Sigmoid colon (tissue), 7 donors: ENCODE measurements around the gene SART3. TPM values are rescaled to one million over a fixed set of nuclear protein-coding genes. Genes with fewer than 3 reads are reported as not detected.

ENCODE experiments used
- DNase-seq: peaks from one replicate; pipeline ENCODE4 v3.0.0-alpha.2; 2019
- H3K27ac ChIP-seq, 4 donors: fragments of 200-600 bp; sonication (generic); one replicate each; pipeline ENCODE4 v1.5.1; 2016 to 2019; ENCODE audit warnings: mild to moderate bottlenecking in 1 of 4
- H3K27me3 ChIP-seq, 3 donors: fragments of 200-600 bp; sonication (generic); one replicate each; pipeline ENCODE4 v1.5.1; 2019; ENCODE audit warnings: mild to moderate bottlenecking in 1 of 3
- H3K36me3 ChIP-seq, 4 donors: fragments of 200-600 bp; sonication (generic); one replicate each; pipeline ENCODE4 v1.5.1; 2016 to 2019
- H3K4me1 ChIP-seq, 4 donors: fragments of 200-600 bp; sonication (generic); one replicate each; pipeline ENCODE4 v1.5.1; 2017 to 2019
- H3K4me3 ChIP-seq, 4 donors: fragments of 200-600 bp; sonication (generic); one replicate each; pipeline ENCODE4 v1.5.1; 2017 to 2019; ENCODE audit warnings: mild to moderate bottlenecking in 2 of 4, moderate library complexity in 1 of 4
- H3K9me3 ChIP-seq, 4 donors: fragments of 200-600 bp in 3 of 4; sonication (generic) in 3 of 4; one replicate each; pipeline versions ENCODE4 v1.5.1 to v1.6.1; 2013 to 2019
- CTCF ChIP-seq, 4 experiments: fragments of 450-650 bp in 3 of 4; fragments of 200-600 bp in 1 of 4; IDR thresholded peaks; one replicate each; pipeline ENCODE4 v1.5.1; 2016 to 2019; ENCODE audit warnings: antibody characterized with exemption in 4 of 4, mild to moderate bottlenecking in 3 of 4, moderate library complexity in 2 of 4
- EP300 ChIP-seq, 4 donors: sonication (generic); formaldehyde crosslinking; IDR thresholded peaks; one replicate each; pipeline ENCODE4 v1.6.1; 2017; ENCODE audit warnings: antibody characterized with exemption in 4 of 4
- POLR2A ChIP-seq, 2 donors: fragments of 450-650 bp; IDR thresholded peaks; one replicate each; pipeline ENCODE4 v1.6.1; 2016; ENCODE audit warnings: antibody characterized with exemption in 2 of 2, mild to moderate bottlenecking in 2 of 2, moderate library complexity in 2 of 2
- POLR2AphosphoS5 ChIP-seq, 4 donors: sonication (generic); formaldehyde crosslinking; IDR thresholded peaks; one replicate each; pipeline ENCODE4 v1.6.1; 2017; ENCODE audit warnings: antibody characterized with exemption in 4 of 4
- WGBS, 2 donors: extraction: QIAGEN DNeasy Blood & Tissue Kit; methylation state at CpG; one replicate each; pipeline ENCODE4 v1.1.7; 2013; 5-methylcytosine and 5-hydroxymethylcytosine counted together
- intact Hi-C: fragments of 100-400 bp; cut with DNase I; formaldehyde crosslinking; loops from one replicate; pipeline ENCODE4 v1.15.1; 2023
- polyA plus RNA-seq, 3 donors: library from polyadenylated mRNA; stranded (reverse); fragments of 200-250 nt; gene quantifications; one replicate each; pipeline ENCODE4 v1.2.3, GENCODE V29; 2013
- total RNA-seq, 4 donors: library from RNA; depleted of rRNA; stranded (reverse); fragments of >200 nt; gene quantifications; one replicate each; pipeline ENCODE4 v1.1.0, GENCODE V29; 2016
- donor health status: healthy with polysubstance abuse.
- donor health status: Bipolar disorder and iron deficiency.
- donor health status: healthy.

SART3 gene
- total and polyA plus RNA-seq, 7 donors, result 15.3 to 69.1 (median 45.3) TPM

DNA sequence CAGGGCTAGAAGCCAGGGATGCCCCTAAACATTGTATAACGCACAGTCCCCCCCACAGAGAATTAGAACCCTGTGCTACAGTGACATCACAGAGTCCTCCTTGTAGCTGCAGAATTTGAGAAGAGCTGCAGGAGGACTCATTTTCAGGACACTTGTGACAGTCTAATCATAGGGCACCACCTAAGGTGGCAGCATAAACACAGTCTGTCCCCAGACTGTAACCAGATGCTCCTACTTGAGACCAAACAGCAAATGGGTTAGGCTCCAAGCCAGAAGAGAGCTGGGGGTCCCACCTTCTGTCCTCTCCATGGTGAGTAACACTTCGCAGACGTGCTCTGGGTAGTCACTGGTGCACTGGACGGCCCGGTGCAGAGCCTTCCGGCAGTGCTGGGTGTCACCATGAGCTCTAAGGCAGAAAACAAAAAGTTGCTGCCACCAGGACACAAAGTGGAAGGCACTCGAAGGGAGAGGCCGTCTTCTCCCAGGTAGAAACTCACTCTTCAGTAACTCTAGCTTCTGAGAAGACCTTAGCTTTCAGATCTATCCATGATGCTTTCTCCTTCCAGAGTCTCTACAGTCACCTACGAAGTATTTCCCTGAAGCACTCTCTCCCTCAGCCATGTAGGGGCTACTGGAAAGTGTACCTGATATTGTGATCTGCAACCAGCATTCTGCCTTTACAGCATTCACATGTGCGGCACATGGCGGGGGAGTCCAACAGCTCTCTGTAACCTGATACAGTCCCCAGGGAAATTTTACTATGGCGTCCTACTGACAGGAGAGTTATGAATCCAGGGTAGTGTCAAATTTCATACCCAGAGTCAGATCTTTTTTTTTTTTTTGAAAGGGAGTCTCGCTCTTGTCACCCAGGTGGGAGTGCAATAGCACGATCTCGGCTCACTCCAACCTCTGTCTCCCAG is 28.8 kb downstream of the SART3 start:
- intact Hi-C loops, result no loop called here
- Histone ChIP-seq H3K4me3 (no peak overlapping the region), H3K27me3 (no peaks in the 10 kb centered on the region), H3K27ac (no peak overlapping the region), H3K36me3 (peaks cover 39 to 100% (median 71%) of the 10 kb centered on the region in 4 donors), H3K4me1 (no peaks in the 10 kb centered on the region), H3K9me3 (no peaks in the 10 kb centered on the region)
- 96 to 97% methylated on average over 15 of the region's 15 CpGs for WGBS, 2 donors
- no peak for DNase-seq
- TF ChIP-seq CTCF (IDR thresholded peaks at IDR 0.05) (no peak), POLR2AphosphoS5 (IDR thresholded peaks at IDR 0.05) (no peak), EP300 (IDR thresholded peaks at IDR 0.05) (no peak)

GRCh38 chr12:108530161-108530560 is 30.8 kb downstream of the SART3 start:
- no peak for DNase-seq
- no peaks in the 10 kb centered on the region for H3K4me1 ChIP-seq
- no peaks in the 10 kb centered on the region for H3K27me3 ChIP-seq
- no peaks in the 10 kb centered on the region for H3K9me3 ChIP-seq
- 92 to 94% methylated on average over 9 of the region's 9 CpGs for WGBS, 2 donors
- peaks cover 44 to 100% (median 77%) of the 10 kb centered on the region in 4 donors for H3K36me3 ChIP-seq
- no peak for TF ChIP-seq POLR2AphosphoS5 (IDR thresholded peaks at IDR 0.05)
- TF ChIP-seq CTCF (IDR thresholded peaks at IDR 0.05), result no peak
- no peak for TF ChIP-seq EP300 (IDR thresholded peaks at IDR 0.05)
- no peak for TF ChIP-seq POLR2A (IDR thresholded peaks at IDR 0.05)
- no peak overlapping the region for H3K4me3 ChIP-seq
- intact Hi-C loops, result no loop called here
- H3K27ac ChIP-seq, result no peak overlapping the region

- Histone ChIP-seq H3K4me1 (no peaks in the 10 kb centered on the region), H3K4me3 (no peak overlapping the region), H3K27me3 (no peaks in the 10 kb centered on the region), H3K27ac (no peak overlapping the region), H3K36me3 (peaks cover 64 to 100% (median 90%) of the 10 kb centered on the region in 4 donors), H3K9me3 (no peaks in the 10 kb centered on the region)
- no peak for TF ChIP-seq CTCF (IDR thresholded peaks at IDR 0.05)
- no peak for TF ChIP-seq POLR2A (IDR thresholded peaks at IDR 0.05)
- TF ChIP-seq EP300 (IDR thresholded peaks at IDR 0.05), result no peak
- no peak for TF ChIP-seq POLR2AphosphoS5 (IDR thresholded peaks at IDR 0.05)
- 92% methylated on average over 6 of the region's 6 CpGs for WGBS, 2 donors
- intact Hi-C loops, result no loop called here
- DNase-seq, result no peak
These were observed 33.8 kb downstream of the SART3 start for GRCh38 chr12:108527166-108527496.

DNA sequence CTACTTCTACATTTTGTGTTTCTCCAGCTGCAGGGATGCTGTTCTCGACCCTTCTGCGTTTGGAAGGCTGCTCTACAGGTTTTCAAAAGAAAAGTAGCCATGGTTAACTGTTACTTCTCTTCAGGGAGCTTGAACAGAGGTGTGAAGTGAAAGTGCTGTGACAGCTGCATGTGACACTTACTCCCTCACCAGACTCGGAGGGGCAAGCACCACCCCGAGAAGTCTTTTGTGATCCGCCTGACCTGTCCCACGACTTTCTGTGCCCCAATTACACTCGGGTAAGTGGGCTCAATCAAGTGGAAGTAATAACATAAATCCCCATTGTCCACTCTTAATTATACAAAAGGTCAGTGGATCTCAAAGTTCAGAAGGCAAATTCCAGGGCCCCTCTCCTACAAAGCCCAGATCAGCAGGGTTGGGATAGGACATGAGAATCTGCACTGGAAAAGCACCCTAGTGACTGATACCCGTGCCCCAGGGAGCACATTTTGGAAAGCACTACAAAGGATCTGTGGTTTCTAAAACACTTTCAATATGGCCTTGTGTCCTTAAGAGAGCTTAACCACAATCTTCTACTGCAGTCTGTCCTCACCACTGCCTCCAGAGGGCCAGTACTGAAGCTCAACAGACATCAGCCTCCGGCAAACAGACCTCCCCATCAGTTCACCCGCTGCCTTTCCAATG is 34.3 kb downstream of the SART3 start:
- WGBS, 2 donors, result 85 to 89% methylated on average over 10 of the region's 10 CpGs
- H3K27me3 ChIP-seq, result no peaks in the 10 kb centered on the region
- peaks cover 64 to 100% (median 88%) of the 10 kb centered on the region in 4 donors for H3K36me3 ChIP-seq
- intact Hi-C loops, result no loop called here
- TF ChIP-seq EP300 (IDR thresholded peaks at IDR 0.05) (no peak), CTCF (IDR thresholded peaks at IDR 0.05) (no peak), POLR2AphosphoS5 (IDR thresholded peaks at IDR 0.05) (no peak), POLR2A (IDR thresholded peaks at IDR 0.05) (no peak)
- no peak overlapping the region for H3K4me3 ChIP-seq
- H3K9me3 ChIP-seq, result no peaks in the 10 kb centered on the region
- H3K27ac ChIP-seq, result no peak overlapping the region
- no peak for DNase-seq
- no peaks in the 10 kb centered on the region for H3K4me1 ChIP-seq
